ENCODE data around the gene ANKRD11.
"Not testable (repeated sequence)": the region's sequence is repeated elsewhere in the genome, so short reads cannot be mapped to it uniquely, and the experiment has no call there.

- TF ChIP-seq CTCF (conservative IDR thresholded peaks at IDR 0.05; ENCODE audit: low read length); EZH2phosphoT487 (IDR thresholded peaks at IDR 0.05; ENCODE audit: borderline replicate concordance): not testable (repeated sequence)
These were observed 246.1 kb downstream of the ANKRD11 start for GRCh38 chr16:89244264-89244663.

Measured in Loucy (cell line).